Inflammatory macrophage treated with lipopolysaccharide for 4 hours (primary cell): ENCODE data around the gene ABLIM3.
A peak's percentile ranks its signal among the peaks of the same experiment; 100 is the strongest.

Experiments
- DNase-seq: peaks from one replicate; pipeline ENCODE4 v3.0.0-alpha.2; 2020

ABLIM3 gene

DNA sequence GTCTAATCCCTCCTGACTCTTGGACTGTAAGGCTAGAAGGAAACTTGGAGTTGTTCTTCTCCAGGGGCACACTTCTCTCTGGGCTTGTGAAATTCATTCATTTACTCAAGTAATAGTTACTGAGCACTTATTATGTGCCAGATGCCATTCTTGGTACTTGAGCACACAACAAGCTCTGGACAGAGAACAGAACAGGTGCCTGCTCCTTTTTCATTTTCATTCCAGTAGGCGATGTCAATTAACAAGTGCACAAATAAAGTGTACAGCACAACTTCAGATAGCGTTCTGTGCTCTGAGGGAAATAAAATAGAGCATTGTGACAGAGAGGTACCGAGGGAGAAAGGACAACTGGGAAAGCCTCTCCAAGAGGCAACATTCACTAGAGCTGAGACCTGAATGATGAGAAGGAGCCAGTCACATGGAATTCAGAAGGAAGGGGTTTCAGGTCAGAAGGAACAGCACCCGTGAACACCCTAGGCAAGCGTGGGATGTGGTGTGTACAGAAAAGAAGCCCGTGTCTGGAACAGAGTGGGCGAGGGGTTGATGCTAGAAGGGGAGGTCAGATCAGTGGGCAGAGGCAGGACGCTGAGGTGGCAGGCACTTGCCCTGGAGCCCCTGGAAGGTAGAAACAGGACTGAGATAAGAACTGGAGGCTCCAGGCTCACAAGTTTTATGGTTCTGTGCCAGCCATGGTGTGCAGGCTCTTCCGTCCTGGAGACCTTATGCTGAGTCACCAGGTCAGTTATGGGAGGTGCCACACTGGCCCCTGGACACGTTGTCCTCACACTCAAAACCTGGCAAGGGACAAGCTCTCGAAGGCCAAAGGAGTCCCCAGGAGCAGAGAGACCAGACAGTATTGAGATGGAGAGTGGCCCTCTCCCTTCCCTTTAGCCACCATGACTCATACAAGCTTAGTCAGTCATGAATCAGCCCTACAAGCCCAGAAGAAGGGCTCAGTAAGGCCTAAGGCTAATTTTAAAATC, 7.2 kb upstream of the ABLIM3 start:
- peak; percentile 86 for DNase-seq

DNA sequence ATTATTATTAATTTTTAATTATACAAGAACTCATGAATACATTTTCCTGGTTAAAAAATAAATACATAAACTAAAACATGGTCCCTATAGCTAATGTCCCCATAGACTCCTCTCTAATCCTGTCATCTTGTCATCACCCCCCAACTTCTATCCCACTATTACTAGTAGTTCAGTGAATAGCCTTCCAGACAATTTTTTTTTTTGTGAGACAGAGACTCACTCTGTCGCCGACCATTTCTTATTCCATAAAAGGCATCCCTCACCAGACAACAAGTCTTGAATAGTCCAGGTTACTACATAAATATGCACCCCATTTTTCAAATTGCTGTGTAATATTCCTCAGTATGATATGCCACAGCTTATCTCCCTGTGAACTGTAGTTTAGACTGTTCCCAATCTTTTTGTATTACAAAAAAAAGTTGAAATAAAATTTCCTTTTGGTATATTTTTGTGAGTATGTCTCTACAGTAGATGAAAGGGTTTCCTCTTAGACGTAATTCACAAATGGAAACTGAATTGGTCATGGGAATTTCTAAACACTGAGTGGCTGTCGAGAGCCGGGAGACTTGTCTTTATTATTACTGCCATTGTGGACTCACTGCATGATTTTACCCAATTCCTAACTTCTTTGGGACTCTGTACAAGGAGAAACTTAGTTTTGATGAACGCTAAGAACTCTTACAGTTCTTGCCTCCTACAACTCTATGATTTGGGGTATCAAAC, 6.4 kb upstream of the ABLIM3 start:
- no peak for DNase-seq

DNA sequence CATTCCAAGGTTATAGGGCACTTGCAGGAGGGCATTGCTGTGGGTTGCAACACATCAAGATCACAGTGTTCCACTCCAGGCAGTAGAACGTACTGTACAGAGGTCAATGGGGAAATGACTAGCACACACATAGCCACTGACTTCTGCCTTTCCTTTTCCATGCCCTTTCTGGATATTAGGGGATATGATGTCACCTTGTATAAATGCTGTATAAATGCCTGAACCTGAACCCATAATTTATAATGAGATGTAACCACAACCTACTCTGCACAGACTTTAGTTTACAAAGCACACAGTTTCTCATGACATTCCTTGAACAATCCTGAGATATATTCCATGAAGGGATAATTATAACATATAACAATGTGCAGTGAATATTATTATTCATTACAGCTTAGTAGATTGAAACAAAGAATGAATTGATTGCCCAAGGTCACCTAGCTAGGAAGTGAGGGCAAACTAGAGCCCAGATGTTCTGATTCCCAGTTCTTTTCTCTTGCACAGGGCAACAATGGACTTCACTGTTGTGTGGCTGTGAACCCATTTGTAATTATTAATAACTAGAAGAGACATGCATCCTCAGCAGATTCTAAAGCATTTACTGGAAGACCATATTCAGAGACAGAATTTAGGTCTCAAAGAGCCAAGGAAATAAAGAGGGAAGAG, 5.6 kb upstream of the ABLIM3 start:
- DNase-seq: peak; percentile 80

DNA sequence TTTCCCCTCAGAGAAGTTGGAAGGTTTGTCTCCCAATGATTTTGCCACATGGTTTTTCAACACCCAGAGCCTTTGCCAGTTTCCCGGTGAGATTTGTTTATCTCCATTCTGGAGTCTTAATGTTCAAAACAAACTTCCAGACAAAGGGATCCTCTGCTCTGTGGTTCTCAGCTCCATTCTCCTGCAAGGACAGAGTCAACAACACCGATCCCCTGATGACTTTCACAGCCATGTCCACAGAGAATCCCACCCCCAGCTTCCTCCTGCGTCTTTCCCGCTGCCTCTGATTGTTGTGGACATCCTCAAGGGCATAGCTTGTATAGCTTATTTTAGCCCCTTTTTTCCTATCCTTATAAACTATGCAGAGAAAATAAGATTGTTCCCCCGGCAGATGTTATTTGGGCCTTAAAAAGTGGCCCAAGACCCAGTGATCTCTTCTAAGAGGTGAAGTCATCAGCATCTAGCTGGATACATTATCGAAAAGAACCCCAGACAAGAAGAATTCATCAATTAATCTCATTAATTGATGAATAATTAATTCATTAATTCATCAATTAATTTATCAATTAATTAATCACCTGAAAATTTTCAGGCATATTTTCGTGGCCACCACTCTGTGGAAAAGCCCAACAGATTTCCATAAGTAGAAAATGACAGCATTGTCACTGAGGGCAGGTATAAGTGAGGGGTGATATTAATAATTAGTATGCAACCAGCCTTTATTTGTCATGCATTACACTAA, 2.9 kb upstream of the ABLIM3 start:
- DNase-seq: no peak

DNA sequence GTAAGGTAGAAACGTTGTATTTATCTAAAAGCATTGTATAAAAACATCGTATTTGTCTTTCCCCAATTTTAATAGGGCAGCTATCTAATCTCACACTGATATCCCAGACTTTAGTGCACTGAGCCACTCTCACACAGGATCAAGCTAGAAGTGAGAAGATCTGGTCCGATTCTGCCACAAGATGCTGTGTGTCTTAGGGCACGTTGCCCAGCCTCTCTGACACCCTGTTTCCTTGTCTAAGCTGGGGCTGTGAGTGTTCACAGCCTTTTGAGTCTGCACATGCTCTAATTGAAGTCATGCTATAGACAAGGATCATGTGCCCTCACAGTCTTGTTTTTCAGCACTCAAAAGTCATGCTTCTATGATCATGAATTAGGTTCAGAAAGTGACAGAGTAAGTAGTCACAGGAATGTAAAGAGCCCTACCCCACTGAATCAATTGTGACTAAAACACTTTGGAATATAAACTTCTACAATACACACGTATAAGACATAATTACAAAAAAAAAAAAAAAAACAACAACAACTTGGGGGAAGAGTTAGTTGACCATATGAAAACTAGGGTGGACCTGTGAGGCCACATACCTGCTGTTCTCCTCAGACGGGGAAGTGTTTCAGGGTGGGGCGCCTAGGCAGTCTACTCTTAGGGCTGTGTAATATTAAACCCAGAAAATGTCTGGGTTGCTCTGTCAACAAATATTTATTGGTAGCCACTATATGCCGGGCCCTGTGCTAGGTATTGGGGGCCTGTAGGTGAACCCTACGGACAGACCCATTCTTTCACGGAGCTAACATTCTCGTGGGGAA, 893 bp upstream of the ABLIM3 start:
- DNase-seq: no peak

DNA sequence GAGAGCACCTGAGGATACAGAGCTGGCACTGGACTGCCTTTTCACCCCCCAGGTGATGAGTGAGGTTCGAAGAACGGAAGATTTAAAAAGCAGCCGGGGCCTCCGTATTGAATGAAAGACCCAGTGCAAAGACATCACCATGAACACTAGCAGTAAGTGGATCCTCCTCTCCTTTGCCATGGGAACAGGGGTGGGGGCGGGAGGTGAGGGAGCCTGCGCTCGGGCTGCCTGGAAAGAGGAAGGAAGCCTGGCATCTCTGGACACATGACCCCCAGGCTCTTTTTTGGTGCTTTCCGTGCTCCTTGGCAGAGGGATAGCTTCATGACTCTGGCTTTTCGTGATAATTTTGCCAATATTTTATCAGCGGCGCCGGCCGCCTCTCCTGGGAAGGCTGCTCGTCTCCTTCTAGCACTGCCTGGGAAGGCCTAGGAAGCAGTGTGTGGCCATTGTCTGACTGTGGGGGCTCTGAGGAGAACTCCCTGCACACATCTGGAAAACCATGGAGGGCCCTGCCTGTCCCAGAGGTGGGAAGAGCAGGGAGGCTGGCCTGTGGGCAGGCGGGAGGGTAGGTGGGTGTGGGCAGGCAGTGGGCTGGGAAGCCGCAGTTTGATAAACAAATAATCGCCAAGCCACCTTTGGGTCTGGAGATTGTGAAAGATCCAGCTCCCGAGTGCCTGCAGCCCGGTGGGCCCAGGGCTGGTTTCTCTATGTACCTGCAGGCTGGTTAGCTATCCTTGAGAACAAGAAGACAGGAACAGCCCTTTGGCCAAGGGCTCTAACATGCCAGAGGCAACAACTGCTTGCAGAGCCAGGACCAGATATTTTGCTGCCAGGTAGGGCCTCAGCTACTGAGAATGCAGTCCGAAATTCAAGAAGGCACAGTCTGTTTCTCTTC, 911 bp downstream of the ABLIM3 start:
- DNase-seq: peak; percentile 29

DNA sequence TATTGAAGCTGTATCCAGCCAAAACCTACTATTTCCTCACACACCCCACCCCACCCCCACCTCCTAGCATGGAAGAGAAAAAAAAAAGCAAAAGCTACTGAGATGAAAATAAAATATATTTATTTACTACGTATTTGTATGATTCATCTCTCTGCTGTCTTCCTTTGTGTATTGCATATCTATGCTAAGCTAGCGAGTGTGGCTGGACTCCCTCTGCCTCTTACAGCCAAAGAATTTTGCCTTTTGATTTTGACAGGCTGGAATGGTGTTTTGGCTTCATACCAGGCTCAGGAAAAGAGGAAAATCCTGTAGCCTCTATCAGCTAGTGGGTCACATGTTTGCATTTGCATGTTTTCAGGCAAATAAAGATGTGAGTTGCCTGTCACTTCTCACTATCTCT, 2.2 kb downstream of the ABLIM3 start:
- DNase-seq: no peak

DNA sequence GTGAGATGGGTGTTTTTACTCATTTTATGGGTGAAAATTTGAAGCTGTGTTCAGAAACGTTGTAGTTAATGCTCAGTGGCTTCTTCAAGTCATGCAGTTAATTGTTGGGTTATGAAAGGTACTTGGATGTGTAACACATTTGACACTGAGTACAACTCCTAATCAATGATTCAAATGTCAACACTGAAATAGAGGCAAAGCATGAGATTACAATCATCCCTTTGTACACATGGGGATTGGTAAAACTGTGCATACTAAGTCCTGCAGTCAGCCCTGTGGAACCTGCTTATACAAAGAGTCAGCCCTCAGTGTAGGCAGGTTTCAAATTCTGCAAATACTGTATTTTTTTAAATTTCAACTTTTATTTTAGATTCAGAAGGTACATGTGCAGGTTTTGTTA, 3.3 kb downstream of the ABLIM3 start:
- no peak for DNase-seq

DNA sequence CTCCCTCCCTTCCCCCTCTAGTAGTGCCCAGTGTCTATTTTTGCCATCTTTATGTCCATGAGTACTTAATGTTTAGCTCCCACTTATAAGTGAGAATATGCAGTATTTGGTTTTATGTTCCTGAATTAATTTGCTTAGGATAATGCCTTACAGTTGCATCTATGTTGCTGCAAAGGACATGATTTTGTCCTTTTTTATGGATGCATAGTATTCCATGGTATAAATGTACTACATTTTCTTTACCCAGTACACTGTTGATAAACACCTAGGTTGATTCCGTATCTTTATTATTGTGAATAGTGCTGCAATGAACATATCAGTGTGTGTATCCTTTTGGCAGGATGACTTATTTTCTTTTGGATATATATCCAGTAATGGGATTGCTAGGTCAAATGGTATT, 3.8 kb downstream of the ABLIM3 start:
- DNase-seq: no peak

DNA sequence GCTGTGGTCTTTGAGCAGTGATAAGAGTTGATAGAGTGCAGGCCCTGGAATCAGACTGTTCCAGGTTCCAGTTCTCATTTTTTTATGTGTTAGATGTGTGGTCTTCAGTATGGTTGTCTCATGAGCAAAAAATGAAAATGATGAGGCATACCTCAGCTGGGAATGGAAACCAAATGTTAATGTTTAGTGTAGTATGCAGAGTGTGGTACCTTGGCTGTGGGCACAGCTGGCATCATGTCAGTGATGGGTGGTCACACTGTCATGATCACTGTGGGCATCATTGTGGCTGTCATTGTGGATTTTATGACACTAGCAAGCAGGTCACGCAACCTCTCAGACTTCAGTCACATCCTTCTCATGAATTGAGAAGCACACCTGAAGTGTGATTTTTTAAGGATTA, 6.4 kb downstream of the ABLIM3 start:
- DNase-seq: no peak

DNA sequence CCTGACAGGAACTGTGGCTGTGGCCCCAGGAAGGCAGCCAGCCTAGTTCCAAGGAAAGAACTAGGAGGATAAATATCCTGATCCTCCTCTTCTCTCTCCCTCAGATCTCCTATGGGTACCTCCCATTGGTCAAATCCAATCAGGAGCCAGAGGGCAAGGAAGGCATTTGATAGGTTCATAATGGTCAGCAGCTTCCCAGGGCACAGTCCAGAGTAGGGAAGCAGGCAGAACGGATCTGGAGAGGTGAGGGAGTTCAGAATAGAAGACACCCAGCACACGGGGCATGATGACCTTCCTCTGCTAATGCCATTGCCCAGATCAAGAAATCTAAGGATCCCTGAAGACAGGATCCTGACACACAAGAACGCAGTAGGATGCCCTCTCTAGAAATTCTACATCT, 8.6 kb downstream of the ABLIM3 start:
- DNase-seq: no peak

DNA sequence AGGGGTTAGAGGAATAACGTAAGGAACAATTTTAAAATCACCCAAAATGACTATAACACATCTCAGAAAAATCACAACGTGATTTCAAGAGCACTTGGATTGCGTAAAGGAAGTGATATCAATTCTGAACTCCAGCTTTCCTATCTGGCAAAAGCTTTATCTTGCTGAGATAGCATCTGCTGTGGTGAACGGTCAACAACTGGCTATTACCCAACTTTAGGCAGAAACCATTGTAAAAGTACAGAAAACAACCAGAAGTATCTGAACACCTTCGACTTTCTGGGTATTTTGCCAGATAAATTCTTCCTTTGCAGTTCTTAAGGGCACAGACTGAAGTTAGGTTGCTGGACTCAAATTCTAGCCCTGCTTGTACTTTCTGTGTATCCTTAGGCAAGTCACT, 9.2 kb downstream of the ABLIM3 start:
- no peak for DNase-seq

DNA sequence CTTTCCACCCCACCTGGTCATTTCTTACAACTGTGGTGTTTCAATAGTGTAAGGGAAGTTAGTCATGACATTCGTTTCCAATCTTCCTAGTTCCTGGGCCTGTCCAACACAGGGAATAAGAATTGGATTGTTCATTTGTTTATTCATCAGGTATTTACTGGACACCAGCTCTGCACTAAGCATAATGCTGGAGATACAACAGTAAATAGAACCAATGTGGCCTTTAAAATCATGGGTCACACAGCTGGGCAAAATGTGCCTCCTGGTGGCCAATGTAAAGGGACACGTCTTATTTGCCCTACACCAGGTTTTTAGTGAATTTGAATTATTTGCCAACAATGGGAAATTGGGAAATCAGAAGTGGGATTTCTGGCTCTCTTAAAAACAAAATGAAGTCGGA, 10.4 kb downstream of the ABLIM3 start:
- DNase-seq: peak; percentile 18

DNA sequence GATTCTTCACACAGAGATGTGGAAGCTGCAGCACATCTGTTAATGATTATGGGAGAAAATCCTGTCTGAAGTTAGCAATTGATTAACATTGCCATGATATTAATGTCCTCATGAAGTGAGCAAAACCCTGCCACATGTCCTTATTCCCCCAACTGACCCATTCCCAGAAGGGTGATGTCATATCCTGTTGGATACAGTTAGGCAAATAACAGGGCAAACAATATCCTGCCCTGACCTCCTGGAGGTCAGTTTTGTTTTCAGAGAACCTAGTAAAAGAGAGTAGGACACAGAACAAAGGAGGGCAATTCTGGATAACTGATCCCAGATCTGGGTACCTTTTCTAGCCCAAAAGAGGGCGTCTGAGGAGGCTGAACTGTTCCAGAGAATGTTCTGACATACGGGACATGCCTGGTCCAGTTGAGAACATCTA, 11.0 kb downstream of the ABLIM3 start:
- DNase-seq: no peak

DNA sequence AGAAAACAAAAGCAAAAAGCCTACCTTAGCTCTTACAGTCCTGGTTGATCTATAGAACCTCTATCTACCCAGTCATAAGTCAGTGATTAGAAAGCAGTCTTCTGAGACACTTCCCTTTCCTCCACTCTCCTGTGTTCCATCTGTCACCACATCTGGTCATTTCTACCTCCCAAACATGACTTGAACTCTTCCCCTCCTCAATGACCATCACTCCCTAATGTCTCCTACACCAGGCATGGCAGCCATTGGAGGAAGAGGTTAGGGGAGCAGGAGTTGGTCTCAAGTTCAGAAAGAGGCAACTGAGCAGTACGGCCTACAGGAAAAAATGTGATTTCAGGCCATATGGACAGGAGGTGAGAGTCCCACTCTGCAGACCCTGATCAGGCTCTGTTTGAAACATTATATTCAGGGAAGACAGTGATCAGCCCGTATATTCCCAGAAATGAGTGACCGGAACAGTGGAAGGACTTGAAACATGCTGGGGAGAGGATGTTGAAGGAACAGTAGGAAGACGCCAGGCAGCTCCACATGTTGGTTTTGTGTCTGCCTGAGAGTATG, 12.0 kb downstream of the ABLIM3 start:
- no peak for DNase-seq

DNA sequence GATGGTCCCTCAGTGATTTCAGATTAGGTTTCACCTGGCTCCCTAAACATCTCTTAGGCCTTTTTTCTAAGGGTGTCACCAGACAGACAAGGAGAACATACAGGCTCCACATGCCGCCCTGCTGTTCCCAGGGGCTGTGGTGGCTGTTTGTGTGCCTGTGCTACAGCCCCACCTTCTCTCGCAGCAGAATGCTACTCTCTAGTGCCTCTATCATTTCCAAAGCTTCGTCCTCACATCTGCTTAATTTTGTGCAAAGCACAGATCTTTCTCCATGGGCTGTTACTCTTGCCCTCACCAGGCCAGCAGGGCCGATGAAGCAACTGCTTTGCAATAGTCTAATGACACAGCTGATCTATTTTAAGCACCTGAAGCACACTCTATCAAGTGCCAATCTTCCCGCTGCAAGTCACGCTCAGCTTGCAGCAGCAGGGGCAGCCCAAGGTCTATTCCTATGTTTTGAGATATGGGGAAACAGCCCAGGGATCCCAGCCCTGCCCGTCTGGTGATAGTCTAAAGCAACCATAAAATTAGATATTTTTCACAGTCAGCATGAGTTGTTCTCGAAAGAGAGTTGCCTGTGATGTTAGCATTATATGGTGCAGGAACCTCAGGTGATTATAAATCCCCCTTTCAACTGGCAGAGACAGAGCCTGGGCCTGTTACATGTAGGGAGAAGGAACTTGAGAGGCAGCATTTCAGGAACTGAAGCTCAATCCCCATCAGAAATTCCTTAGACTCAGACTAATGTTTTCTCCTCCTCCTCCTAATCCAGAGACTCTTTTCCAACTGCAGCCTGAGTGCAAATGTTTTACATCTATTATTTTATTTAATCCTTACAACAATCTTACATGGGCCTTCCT, 12.7 kb downstream of the ABLIM3 start:
- DNase-seq: peak; percentile 72

DNA sequence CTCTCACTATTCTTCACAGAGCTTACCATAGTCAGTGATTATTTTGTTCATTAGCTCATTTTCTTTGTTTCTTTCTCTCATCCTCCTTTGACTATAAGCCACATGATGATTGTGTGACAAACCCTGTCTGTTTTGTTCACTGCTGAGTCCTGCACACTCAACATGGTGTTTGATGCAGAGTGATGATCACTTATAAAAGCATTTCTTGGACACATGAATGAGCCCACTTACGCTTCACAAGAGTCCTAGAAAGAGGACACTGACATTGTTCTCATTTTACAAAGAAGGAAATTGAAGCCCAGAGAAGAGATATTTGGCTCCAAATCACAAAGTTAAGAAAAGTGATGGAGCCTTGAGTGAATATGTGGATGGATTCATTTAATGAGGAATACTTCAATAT, 13.4 kb downstream of the ABLIM3 start:
- DNase-seq: no peak

DNA sequence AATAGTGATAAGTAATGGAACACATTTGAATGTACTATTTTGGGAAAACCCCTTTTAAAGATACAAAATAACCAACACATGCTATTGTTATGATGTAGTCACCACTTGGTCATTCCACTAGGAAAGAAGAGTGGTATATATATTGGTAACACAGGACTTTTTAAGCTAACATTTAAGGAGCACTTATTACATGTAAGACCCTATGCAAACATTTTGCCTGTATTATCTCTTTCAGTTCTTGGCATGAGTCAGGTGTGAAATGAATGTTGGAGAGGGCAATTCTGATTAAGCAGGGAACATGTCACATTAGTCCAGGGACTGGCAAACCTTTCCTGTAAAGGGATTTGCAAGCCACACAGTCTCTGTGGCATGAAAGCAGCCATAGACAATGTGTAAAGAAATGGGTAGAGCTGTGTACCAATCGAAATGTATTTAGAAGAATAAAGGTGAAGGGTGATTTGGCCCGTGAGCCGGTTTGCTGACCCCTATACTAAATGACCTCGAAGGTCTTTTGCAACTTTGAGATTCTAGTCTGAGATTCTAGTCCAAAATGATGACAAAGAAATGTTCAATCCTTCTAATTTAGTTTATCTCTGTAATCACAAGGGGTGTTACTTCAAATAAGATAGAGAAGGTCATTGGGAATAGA, 15.3 kb downstream of the ABLIM3 start:
- DNase-seq: peak; percentile 21

DNA sequence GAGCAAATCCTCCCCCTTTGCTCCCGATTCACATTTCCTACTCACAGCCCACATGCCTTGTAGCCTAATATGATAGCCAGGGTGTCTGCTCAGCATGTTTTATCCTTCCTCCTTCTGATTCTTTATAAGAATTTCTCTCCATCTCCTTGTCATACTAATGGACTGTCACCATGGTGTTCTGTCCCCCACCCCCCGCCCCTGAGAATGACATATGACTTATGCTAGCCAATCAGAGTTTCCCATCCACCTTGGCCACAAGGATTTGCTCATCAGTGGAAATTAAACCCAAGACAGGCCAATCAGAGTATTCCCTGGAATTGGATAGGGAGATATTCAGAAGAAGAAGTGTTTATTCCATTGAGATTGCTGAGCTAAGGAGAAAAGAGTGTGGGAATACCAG, 16.0 kb downstream of the ABLIM3 start:
- no peak for DNase-seq
